Measurements from ENCODE around the gene MAPKAPK3. TPM values are rescaled to one million over a fixed set of nuclear protein-coding genes. Genes with fewer than 3 reads are reported as not detected.
A peak's percentile ranks its signal among the peaks of the same experiment; 100 is the strongest.

The MAPKAPK3 gene
- total RNA-seq, 1 experiment from 2014 or later: 168 TPM

- DNase-seq (ENCODE audit: low read depth): no peak
These were observed 8.6 kb downstream of the MAPKAPK3 start for GRCh38 chr3:50625231-50626182.

GRCh38 chr3:50626401-50626800 lies 9.4 kb downstream of the MAPKAPK3 start:
- no peak for DNase-seq (ENCODE audit: low read depth)

DNA sequence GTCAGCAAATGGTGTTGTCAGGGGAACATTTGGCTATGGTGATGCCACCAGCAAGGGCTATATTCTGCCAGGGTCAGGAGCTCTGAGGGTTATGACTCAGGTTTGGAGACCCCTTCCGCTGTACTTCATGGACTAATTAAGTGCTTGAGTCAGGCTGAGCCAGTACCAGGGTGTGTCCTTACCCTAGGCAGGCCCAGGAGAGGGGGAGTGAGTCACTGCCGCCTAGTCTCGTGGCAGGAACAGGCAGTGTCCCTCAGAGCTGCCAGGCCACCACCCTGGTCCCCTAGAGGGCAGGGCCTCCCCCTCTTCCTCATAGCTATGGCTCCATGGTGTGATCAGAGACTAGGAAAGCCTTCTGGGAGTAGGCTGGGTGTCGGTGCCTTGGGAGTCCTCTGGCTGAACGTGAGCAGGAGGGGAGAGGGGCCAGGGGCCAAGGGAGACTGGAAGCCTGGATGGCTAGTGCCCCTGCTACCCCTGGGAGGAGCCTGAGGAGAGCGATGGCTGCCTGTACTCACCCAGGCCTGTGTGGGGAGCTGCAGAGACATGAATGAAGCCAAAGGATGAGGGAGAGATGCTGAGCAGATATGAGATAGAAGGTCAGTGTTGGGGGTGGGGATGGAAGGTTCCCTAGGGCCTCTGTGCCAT lies 10.6 kb downstream of the MAPKAPK3 start:
- DNase-seq (ENCODE audit: low read depth): peak; percentile 98

DNA sequence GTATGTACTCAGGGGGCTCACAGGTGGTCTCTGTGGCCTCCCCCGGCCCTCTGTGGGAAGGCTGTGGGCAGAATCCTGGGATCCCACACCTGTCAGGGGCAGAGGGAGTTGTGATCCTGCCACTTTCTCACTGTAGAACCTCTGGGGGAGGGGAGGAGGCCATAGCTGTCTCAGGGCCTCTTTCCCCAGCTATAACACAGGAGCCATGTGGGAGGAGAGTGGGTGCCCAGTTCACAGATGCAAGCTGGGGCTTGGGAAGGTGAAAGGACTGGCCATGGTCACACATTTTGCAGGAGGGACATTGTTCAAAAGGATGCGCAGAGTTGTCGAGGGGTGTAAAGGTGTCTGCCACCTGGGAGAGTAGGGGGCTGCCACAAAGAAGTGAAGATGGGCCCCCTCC lies 11.7 kb downstream of the MAPKAPK3 start:
- DNase-seq (ENCODE audit: low read depth): no peak

GRCh38 chr3:50630394-50630793 lies 13.4 kb downstream of the MAPKAPK3 start:
- no peak for DNase-seq (ENCODE audit: low read depth)

GRCh38 chr3:50630877-50631276 lies 13.9 kb downstream of the MAPKAPK3 start:
- DNase-seq (ENCODE audit: low read depth): no peak

GRCh38 chr3:50632450-50632849 lies 15.5 kb downstream of the MAPKAPK3 start:
- DNase-seq (ENCODE audit: low read depth): no peak

DNA sequence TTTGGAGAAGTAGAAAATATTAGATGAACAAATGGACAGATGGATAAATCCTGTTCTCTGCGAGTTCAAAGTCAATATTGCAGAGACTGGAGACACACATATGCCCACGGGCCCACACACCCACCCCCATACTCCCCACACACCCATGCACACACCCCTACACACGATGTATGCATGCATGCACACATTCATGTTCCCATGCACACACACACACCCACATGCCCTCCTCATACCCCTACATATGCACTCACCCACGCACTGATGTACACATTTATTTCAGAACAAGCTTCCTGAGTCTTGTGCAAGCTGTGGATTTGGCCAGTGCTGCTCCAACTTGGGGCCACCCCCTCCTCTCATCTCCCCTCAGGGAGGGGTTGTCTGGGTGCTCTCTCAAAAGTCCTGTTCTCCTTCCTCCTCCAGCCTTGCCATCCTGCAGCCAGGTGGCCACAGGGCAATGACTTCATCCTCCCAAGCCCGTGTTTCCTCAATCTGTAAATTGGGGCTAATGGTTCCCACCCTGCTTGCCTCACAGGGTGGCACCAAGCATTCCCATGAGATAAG lies 16.4 kb downstream of the MAPKAPK3 start:
- no peak for DNase-seq (ENCODE audit: low read depth)

GRCh38 chr3:50635066-50635465 lies 18.1 kb downstream of the MAPKAPK3 start:
- DNase-seq (ENCODE audit: low read depth): no peak

DNA sequence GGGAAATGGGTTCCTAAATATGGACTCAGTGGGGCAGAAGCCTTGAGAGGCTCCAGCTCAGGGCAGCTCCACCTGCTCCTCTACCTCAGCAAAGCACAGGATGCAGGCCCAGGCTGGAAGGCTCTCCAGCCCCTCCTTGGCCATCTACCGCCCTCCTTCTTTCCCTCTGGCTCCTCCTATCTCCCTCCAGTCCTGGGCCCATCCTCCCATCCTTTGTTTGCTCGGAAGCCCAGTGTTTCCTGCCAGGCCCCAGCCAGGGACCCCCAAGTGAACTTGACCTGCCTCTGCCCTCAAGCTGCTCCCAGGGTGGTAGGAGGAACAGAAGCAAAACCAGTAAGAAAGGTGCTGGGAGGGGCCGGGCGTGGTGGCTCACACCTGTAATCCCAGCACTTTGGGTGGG lies 20.1 kb downstream of the MAPKAPK3 start:
- DNase-seq (ENCODE audit: low read depth): no peak

GRCh38 chr3:50637945-50638344 lies 21.0 kb downstream of the MAPKAPK3 start:
- DNase-seq (ENCODE audit: low read depth): no peak

GRCh38 chr3:50639055-50639494 lies 22.1 kb downstream of the MAPKAPK3 start:
- peak; percentile 86 for DNase-seq (ENCODE audit: low read depth)

DNA sequence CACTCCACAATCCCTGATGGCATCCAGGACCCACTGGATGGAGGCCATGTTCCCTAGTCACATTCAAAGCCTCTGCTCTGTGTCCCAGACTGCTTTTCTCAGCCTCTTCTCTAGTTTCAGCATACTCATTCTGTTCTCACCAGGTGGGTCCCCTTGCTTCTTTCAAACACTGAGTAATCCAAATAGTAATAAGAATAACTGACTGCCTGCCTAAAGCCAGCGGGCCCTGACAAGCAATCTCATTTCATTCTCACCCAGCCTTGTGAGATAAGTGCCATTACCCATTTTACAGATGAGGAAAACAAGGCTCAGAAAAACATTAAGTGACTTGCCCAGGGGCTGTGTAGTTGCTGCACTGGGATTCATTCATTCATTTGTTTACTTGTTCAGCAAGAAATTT lies 25.4 kb downstream of the MAPKAPK3 start:
- DNase-seq (ENCODE audit: low read depth): no peak

- DNase-seq (ENCODE audit: low read depth): no peak
These were observed 27.6 kb downstream of the MAPKAPK3 start for GRCh38 chr3:50644561-50644960.

- no peak for DNase-seq (ENCODE audit: low read depth)
These were observed 28.4 kb downstream of the MAPKAPK3 start for GRCh38 chr3:50645378-50645777.

DNA sequence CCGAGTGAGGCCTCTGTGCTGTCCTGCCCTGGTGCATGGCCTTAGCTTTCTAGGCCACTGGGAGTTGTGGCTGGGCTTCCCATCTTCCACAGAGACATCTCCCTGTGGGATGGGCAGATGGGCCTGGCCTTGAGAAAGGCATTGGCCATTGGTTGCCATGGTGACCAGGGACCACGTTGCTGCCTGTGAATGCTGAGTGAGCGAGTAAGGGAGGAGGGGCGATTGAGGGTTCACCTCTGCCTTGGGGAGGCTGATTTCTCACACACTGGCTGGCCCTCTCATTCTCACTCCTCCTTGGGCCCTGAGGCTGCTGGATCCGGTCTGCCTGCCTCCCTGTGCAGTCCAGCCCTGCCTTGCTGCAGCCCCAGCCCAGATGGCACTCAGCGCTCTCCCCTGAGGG lies 31.4 kb downstream of the MAPKAPK3 start:
- DNase-seq (ENCODE audit: low read depth): no peak

DNA sequence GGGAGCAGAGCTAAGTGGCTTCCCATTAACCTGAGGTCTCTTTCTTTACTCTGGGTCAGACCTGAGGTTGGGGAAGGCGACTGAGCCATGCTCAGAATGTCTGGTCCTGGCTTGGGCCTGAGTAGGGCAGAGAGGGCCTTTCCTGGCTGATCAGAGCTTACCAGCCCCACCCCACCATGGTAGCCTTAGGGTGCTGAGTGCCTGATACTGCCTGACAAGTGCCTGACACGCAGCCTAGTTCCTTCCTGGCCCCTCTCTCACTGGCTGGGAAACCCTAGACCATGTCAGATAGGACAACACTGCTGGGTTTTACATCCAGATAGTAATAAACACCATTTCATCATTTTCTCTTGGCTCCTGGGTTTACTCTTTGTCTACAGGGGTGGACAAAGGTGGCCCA lies 32.0 kb downstream of the MAPKAPK3 start:
- no peak for DNase-seq (ENCODE audit: low read depth)

DNA sequence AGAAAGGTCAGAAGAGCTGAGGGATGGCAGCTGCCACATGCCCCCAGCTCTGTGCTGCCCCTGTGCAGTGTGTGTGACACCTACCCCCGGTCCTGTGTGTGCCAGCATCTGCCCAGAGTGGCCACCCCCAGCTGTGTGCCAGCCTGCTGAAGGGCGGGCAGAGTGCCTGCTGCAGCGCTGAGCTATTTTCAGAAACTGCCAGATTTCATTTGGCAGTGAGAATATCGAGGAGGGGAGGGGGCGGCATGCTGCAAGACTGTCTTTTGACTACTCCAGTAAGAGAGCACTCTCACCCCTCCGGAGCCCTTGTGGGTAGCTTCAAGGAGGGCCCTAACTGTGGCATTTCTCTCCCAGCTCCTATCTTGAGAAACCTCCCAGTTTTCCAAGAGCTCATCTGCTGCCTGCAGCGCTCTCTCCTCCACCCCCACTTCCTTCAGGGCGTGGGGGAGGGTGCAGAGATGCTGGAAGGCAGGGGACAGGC lies 32.5 kb downstream of the MAPKAPK3 start:
- no peak for DNase-seq (ENCODE audit: low read depth)

DNA sequence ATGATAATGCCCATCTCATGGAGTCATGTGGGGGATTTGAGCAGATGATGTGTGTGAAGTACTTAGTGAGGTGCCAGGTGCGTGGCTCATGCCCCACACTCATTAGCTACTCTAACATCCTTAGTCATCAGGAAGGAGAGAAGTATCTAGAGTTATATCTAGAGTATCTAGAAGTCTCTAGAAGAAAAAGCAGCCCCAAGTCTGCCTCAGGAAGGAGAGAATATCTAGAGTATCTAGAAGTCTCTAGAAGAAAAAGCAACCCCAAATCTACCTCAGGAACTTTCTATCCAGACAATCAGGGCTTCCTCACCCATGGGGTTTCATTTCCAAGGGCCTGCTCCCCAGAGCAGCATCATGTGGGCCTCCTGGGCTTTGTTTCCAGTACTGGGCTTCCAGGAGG lies 33.1 kb downstream of the MAPKAPK3 start:
- no peak for DNase-seq (ENCODE audit: low read depth)

DNA sequence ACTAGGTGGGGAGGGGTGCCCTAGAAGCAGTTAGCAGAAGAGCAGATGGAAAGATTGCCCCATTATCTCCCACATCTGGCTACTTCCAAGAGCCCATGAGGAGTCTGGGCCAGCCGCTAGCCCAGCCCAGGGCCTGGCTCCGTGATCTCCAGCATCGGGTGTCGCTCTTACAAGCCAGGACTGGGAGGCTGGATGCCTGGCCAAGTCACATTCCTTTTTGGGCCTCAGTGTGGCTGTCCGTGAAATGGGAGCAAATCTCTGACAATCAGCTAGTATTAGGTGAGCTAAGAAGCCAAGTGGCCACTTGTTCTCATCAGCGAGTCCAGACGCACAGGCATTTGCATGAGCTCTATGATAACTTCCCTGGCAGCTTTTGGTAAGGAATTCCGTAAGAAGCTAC lies 34.5 kb downstream of the MAPKAPK3 start:
- no peak for DNase-seq (ENCODE audit: low read depth)

- DNase-seq (ENCODE audit: low read depth): no peak
These were observed 35.1 kb downstream of the MAPKAPK3 start for GRCh38 chr3:50651920-50652529.

DNA sequence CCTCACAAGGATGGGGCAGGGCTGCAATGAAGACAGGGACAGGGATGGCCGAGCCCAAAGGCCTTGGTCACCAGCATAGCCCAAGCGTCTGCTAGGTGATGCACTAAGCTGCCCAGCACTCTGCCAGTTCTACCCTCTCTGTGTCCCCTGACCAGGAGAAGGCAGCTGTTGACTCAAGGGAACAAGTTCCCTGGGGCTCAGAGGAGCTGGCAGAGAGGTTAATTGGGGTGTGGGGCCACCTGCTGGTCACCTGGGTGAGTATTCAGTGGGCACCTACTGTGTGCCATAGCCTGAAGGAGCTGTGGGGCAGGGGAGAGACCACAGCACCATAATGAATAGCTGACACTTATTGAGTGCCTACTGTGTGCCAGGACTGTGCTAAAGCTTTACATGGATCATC lies 35.8 kb downstream of the MAPKAPK3 start:
- DNase-seq (ENCODE audit: low read depth): peak; percentile 56
